Brain microvascular endothelial cell (primary cell): ENCODE measurements around the gene KCNN4.

Experiments
- DNase-seq: peaks from one replicate; pipeline ENCODE4 v3.0.0-alpha.2; 2020
- H3K27ac ChIP-seq: fragments of 250-450 bp; sonication (Bioruptor Pico); 2 replicates; pipeline ENCODE4 v1.5.1; 2020; ENCODE audit warnings: mild to moderate bottlenecking, moderate library complexity
- H3K27me3 ChIP-seq: fragments of 250-450 bp; sonication (Bioruptor Pico); replicated peaks from 2 replicates; pipeline ENCODE4 v1.5.1; 2020; ENCODE audit warnings: mild to moderate bottlenecking
- H3K36me3 ChIP-seq: fragments of 250-450 bp; sonication (Bioruptor Pico); replicated peaks from 2 replicates; pipeline ENCODE4 v1.5.1; 2020; ENCODE audit warnings: mild to moderate bottlenecking
- H3K4me3 ChIP-seq: 2 replicates; pipeline ENCODE4 v1.5.1; 2011; ENCODE audit warnings: low read depth, mild to moderate bottlenecking, control low read depth, low read length, moderate library complexity
- in situ Hi-C: cut with HindIII; loops from 2 replicates; pipeline ENCODE4 v1.10.0; 2017; ENCODE audit warnings: low sequenced_read_pairs, low pct_ligation_motif_present
- TF ChIP-seq, protein P1 (sequence below): IDR thresholded peaks from 2 replicates; pipeline ENCODE4 v1.5.1; 2011; ENCODE audit warnings: low read depth, mild to moderate bottlenecking, moderate library complexity, low read length, control low read depth, inconsistent platforms; ENCODE audit errors: missing control alignments

The KCNN4 gene

DNA sequence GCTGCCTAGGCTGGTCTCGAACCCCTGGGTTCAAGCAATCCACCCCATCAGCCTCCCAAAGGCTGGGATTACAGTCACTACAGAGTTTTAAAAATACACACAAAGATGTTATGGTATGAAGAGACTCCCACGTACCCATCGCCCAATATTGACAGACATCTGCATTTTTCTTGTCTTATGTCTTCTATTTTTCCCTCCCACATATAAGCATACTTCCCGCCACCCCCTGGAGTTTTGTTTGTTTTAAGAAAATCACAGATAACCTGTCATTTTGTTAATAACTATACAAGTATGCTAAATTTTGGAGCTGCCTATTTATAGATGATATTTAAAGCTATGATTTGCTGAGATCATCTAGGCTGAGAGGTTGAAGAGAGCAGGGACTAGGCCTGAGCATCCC, 19.8 kb downstream of the KCNN4 start:
- in situ Hi-C loops, result no loop called here
- no peaks in the 10 kb centered on the region for H3K36me3 ChIP-seq
- H3K27ac ChIP-seq, result no peak overlapping the region
- TF ChIP-seq, protein P1, sequence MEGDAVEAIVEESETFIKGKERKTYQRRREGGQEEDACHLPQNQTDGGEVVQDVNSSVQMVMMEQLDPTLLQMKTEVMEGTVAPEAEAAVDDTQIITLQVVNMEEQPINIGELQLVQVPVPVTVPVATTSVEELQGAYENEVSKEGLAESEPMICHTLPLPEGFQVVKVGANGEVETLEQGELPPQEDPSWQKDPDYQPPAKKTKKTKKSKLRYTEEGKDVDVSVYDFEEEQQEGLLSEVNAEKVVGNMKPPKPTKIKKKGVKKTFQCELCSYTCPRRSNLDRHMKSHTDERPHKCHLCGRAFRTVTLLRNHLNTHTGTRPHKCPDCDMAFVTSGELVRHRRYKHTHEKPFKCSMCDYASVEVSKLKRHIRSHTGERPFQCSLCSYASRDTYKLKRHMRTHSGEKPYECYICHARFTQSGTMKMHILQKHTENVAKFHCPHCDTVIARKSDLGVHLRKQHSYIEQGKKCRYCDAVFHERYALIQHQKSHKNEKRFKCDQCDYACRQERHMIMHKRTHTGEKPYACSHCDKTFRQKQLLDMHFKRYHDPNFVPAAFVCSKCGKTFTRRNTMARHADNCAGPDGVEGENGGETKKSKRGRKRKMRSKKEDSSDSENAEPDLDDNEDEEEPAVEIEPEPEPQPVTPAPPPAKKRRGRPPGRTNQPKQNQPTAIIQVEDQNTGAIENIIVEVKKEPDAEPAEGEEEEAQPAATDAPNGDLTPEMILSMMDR, result no peak
- H3K27me3 ChIP-seq, result no peaks in the 10 kb centered on the region
- DNase-seq, result peak; percentile 59
- H3K4me3 ChIP-seq, result no peak overlapping the region

DNA sequence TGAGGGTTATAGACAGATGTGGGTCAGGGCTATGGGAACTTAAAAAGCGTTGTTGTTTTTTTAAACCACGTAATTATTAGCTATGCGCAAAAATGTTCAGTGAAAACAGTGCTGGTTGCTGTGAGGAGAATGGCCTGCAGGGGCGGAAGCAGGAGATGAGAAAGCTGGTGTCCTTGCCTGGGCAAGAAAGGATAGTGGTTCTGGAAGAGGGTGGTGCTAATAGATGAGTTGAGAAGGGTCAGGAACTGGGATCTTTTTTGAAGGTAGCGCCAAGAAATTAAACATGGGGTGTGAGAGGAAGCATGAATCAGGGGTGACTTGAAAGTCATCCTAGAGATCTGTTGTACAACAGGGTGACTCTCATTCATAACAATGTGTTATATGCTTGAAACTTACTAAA, 21.3 kb downstream of the KCNN4 start:
- peak; percentile 85 for DNase-seq
- peak overlapping the region; percentile 80 for H3K27ac ChIP-seq
- TF ChIP-seq, protein P1, result peak; percentile 82
- in situ Hi-C loops, result no loop called here
- no peak overlapping the region for H3K4me3 ChIP-seq
- no peaks in the 10 kb centered on the region for H3K27me3 ChIP-seq
- H3K36me3 ChIP-seq, result no peaks in the 10 kb centered on the region

DNA sequence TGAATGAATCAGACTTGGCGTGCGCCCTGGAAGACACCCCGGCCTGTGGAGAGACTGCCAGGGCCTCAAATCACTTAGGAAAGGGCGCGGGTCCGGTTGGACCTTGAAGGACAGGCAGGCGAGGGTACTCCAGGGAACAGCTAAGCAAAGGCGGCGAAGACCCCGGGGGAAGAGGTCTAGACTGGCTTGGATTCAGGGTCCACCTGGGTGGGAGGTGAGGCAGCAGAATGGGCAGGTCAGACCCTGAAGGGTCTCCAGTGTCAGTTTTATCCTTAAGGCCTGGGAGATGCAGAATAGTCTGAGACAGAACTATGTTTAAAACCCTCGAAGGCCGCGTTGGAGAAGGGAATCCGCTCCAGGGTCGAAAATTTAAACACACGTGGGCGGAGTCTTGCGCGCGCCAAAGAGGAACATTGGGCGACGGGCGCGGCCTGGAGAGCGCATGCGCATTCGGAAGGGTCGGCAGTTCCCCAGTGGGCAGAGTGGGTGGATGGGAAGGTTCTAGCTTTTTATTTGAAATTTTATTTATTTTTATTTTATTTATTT, 25.4 kb downstream of the KCNN4 start:
- DNase-seq, result peak; percentile 42
- in situ Hi-C loops, result no loop called here
- Histone ChIP-seq H3K36me3 (peaks cover 11% of the 10 kb centered on the region), H3K27me3 (no peaks in the 10 kb centered on the region), H3K4me3 (peak overlapping the region; percentile 82), H3K27ac (peak overlapping the region; percentile 98)
- TF ChIP-seq, protein P1, result peak; percentile 8

DNA sequence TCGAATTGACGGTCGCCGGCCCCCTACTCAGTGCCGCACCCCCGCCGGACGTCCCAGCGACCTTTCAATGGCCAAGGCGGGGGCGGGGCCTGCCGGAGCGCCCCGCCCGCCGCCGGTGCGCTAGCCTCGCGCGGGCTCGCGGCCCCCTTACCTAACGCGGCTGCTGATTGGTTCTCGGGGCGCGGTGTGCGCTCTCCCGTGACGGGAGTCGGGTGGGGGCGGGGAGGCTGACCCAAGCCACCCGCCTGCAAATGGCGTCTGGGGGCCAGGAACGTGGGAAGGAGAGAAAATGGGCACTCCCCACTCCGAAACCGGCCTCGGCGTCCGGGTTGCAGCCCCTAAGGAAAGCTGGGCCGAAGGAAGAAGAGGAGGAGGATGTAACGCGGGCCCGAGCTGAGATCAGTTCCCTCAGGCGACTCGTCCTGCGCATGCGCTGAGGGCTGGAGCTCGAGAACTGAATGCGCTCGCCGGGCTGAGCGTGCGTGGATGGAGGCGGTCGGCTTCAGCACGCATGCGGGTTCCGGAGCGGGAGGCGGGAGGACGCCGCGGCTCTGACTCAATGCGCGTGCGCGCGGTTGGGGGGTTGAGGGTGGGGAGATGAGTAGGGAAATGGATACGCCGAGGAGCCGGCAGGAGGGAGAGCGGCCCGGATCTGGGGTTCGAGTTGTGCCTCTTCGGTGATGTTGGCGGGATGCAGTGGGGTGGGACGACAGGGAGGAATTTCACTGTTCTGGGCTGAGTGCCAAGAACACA, 26.1 kb downstream of the KCNN4 start, which contains the start of gene SMG9:
Gene SMG9, minus strand, starts transcription at position 460 of the 753 bp plus-strand sequence. CDS start 4,221 bp downstream, outside the sequence.
- peak; percentile 94 for DNase-seq
- peaks cover 18% of the 10 kb centered on the region for H3K36me3 ChIP-seq
- H3K27ac ChIP-seq, result peak within 1 kb of the TSS; percentile 98
- H3K4me3 ChIP-seq, result peak within 1 kb of the TSS; percentile 82
- H3K27me3 ChIP-seq, result no peaks in the 10 kb centered on the region
- TF ChIP-seq, protein P1, result no peak
- in situ Hi-C loops, result no loop called here

DNA sequence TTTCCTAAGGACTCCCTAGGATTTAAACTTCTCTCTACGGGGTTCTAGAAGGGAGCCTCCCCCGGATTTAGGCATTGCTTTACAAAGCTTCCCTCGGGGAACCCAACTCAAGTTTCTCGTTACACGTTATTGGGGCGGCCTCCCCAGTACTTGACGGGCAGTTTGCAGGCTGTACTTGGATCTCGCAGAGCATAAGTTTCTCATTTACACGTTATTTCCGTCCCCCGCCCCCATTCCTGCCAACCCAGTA, 26.6 kb downstream of the KCNN4 start:
- Histone ChIP-seq H3K4me3 (peak overlapping the region; percentile 82), H3K36me3 (peaks cover 23% of the 10 kb centered on the region), H3K27ac (peak overlapping the region; percentile 98), H3K27me3 (no peaks in the 10 kb centered on the region)
- in situ Hi-C loops, result no loop called here
- no peak for DNase-seq
- TF ChIP-seq, protein P1, result no peak
